GM23338 (cell line): ENCODE measurements around the gene STPG4. TPM values are rescaled to one million over a fixed set of nuclear protein-coding genes. Genes with fewer than 3 reads are reported as not detected.

Experiments
- ATAC-seq: fragments of 200-7000 bp; cut with Tn5 transposase; 3 replicates; pipeline ENCODE4 v1.9.1; 2020
- DNase-seq: peaks from one replicate; pipeline ENCODE4 v3.0.0-alpha.2; 2015; ENCODE audit warnings: low spot score
- H2AFZ ChIP-seq: fragments of 200-600 bp; sonication (generic); 2 replicates; pipeline ENCODE4 v1.8.0; 2016; ENCODE audit warnings: antibody characterized with exemption, mild to moderate bottlenecking, moderate library complexity
- H3F3A ChIP-seq: fragments of 200-600 bp; sonication (generic); replicated peaks from 2 replicates; pipeline ENCODE4 v1.8.0; 2017; ENCODE audit warnings: antibody characterized with exemption, mixed run types, low read depth
- H3K27ac ChIP-seq: fragments of 200-600 bp; sonication (generic); 2 replicates; pipeline ENCODE4 v1.6.1; 2016; ENCODE audit warnings: low read depth
- H3K27me3 ChIP-seq: fragments of 200-600 bp; sonication (generic); 2 replicates; pipeline ENCODE4 v1.8.0; 2016; ENCODE audit warnings: mild to moderate bottlenecking, mixed run types, moderate library complexity; ENCODE audit not compliant: insufficient read depth
- H3K36me3 ChIP-seq: fragments of 200-600 bp; sonication (generic); 2 replicates; pipeline ENCODE4 v1.8.0; 2016; ENCODE audit warnings: mild to moderate bottlenecking; ENCODE audit not compliant: insufficient read depth
- H3K4me1 ChIP-seq: fragments of 200-600 bp; sonication (generic); 2 replicates; pipeline ENCODE4 v1.8.0; 2016; ENCODE audit warnings: mild to moderate bottlenecking, moderate library complexity; ENCODE audit not compliant: insufficient read depth
- H3K4me2 ChIP-seq: fragments of 200-600 bp; sonication (generic); 2 replicates; pipeline ENCODE4 v1.7.1; 2017; ENCODE audit warnings: mixed run types
- H3K4me3 ChIP-seq: fragments of 200-600 bp; sonication (generic); 2 replicates; pipeline ENCODE4 v1.6.1; 2016; ENCODE audit warnings: mixed run types
- H3K79me2 ChIP-seq: fragments of 200-600 bp; sonication (generic); replicated peaks from 2 replicates; pipeline ENCODE4 v1.8.0; 2017; ENCODE audit warnings: mild to moderate bottlenecking; ENCODE audit not compliant: insufficient read depth
- H3K9me2 ChIP-seq: fragments of 200-600 bp; sonication (generic); 2 replicates; pipeline ENCODE4 v1.8.0; 2017; ENCODE audit not compliant: insufficient read depth
- H4K20me1 ChIP-seq: fragments of 200-600 bp; sonication (generic); replicated peaks from 2 replicates; pipeline ENCODE4 v1.8.0; 2017; ENCODE audit warnings: mild to moderate bottlenecking; ENCODE audit not compliant: insufficient read depth
- H3K27ac Mint-ChIP-seq: 2 replicates; pipeline ENCODE4 v1.8.0; 2020; ENCODE audit warnings: inconsistent platforms, mild to moderate bottlenecking, moderate library complexity, mixed read lengths
- H3K27me3 Mint-ChIP-seq: 3 replicates; pipeline ENCODE4 v1.8.0; 2022; ENCODE audit warnings: low read depth, mild to moderate bottlenecking, moderate library complexity, mixed read lengths, inconsistent platforms; ENCODE audit not compliant: insufficient read depth, poor library complexity
- H3K36me3 Mint-ChIP-seq: 3 replicates; pipeline ENCODE4 v1.8.0; 2021; ENCODE audit warnings: low read depth, mild to moderate bottlenecking, inconsistent platforms, moderate library complexity, mixed read lengths
- H3K4me1 Mint-ChIP-seq: 3 replicates; pipeline ENCODE4 v1.8.0; 2020; ENCODE audit warnings: mild to moderate bottlenecking, inconsistent platforms, mixed read lengths
- H3K4me3 Mint-ChIP-seq: 3 replicates; pipeline ENCODE4 v1.8.0; 2021; ENCODE audit warnings: moderate library complexity, mild to moderate bottlenecking, inconsistent platforms, mixed read lengths
- H3K9me3 Mint-ChIP-seq: 3 replicates; pipeline ENCODE4 v1.8.0; 2020; ENCODE audit warnings: moderate library complexity, mild to moderate bottlenecking, inconsistent platforms, mixed read lengths
- CREB1 ChIP-seq: fragments of 250-450 bp; sonication (Bioruptor Pico); IDR thresholded peaks from 2 replicates; pipeline ENCODE4 v1.5.0; 2020; ENCODE audit warnings: low read depth, mild to moderate bottlenecking, moderate library complexity
- CTCF ChIP-seq, 2 experiments: fragments of 200-600 bp in 1 of 2; sonication (generic) in 1 of 2; conservative IDR thresholded peaks; 2 replicates each; pipeline versions ENCODE4 v1.5.1 to v1.6.1; 2016 to 2017; ENCODE audit warnings: antibody characterized with exemption in 2 of 2, low read depth in 2 of 2, mild to moderate bottlenecking in 2 of 2, moderate library complexity in 1 of 2
- ETS1 ChIP-seq: IDR thresholded peaks from 2 replicates; pipeline ENCODE4 v1.6.1; 2016; ENCODE audit warnings: antibody characterized with exemption
- EZH2 ChIP-seq: fragments of 200-600 bp; sonication (generic); IDR thresholded peaks from one replicate; pipeline ENCODE4 v1.8.0; 2017; ENCODE audit warnings: antibody characterized with exemption, mild to moderate bottlenecking, low read depth; ENCODE audit not compliant: unreplicated experiment
- EZH2phosphoT487 ChIP-seq: fragments of 200-600 bp; sonication (generic); IDR thresholded peaks from one replicate; pipeline ENCODE4 v1.8.1; 2018; ENCODE audit warnings: antibody characterized with exemption; ENCODE audit not compliant: unreplicated experiment
- JUNB ChIP-seq: IDR thresholded peaks from one replicate; pipeline ENCODE4 v1.6.1; 2016; ENCODE audit warnings: antibody characterized with exemption; ENCODE audit not compliant: unreplicated experiment
- NANOG ChIP-seq: IDR thresholded peaks from 2 replicates; pipeline ENCODE4 v1.6.1; 2016; ENCODE audit warnings: antibody characterized with exemption, borderline replicate concordance
- POLR2AphosphoS5 ChIP-seq: IDR thresholded peaks from 2 replicates; pipeline ENCODE4 v1.6.1; 2016; ENCODE audit warnings: antibody characterized with exemption, low read depth
- REST ChIP-seq: IDR thresholded peaks from one replicate; pipeline ENCODE4 v1.6.1; 2018; ENCODE audit warnings: antibody characterized with exemption; ENCODE audit not compliant: unreplicated experiment
- STAT1 ChIP-seq: IDR thresholded peaks from one replicate; pipeline ENCODE4 v1.6.1; 2016; ENCODE audit warnings: antibody characterized with exemption; ENCODE audit not compliant: unreplicated experiment
- ZNF114 ChIP-seq: fragments of 250-450 bp; sonication (Bioruptor Pico); IDR thresholded peaks from 2 replicates; pipeline ENCODE4 v1.5.0; 2020; ENCODE audit warnings: mild to moderate bottlenecking, moderate library complexity
- ZNF331 ChIP-seq: fragments of 250-450 bp; sonication (Bioruptor Pico); IDR thresholded peaks from 2 replicates; pipeline ENCODE4 v1.5.0; 2020; ENCODE audit warnings: low read depth, mild to moderate bottlenecking, moderate library complexity
- ZNF462 ChIP-seq: fragments of 250-450 bp; sonication (Bioruptor Pico); IDR thresholded peaks from 2 replicates; pipeline ENCODE4 v1.5.0; 2020; ENCODE audit warnings: mild to moderate bottlenecking, moderate library complexity
- polyA plus RNA-seq: library from polyadenylated mRNA; unstranded; fragments of >200 nt; fragmentation: Nextera tagmentation; extraction: Ambion mirVana; gene quantifications from 2 replicates; pipeline ENCODE4 v1.2.1, GENCODE V29; 2016
- total RNA-seq: library from RNA; depleted of rRNA; stranded (reverse); fragments of >200 nt; shearing (Covaris generic); gene quantifications from 2 replicates; pipeline ENCODE4 v1.2.3, GENCODE V29; 2014

STPG4 gene
- total and polyA plus RNA-seq, 2 experiments from 2014 or later: 0.28 TPM; not detected in 1

- H3K4me2 ChIP-seq: no peak overlapping the region
- no peak overlapping the region for H3K4me3 Mint-ChIP-seq
- H3K27me3 Mint-ChIP-seq: peaks cover 2% of the 10 kb centered on the region
- H2AFZ ChIP-seq: no peak overlapping the region
- no peaks in the 10 kb centered on the region for H3K4me1 ChIP-seq
- ATAC-seq (no peak), DNase-seq (no peak)
- H3K36me3 Mint-ChIP-seq: no peaks in the 10 kb centered on the region
- H3K9me3 Mint-ChIP-seq: no peaks in the 10 kb centered on the region
- no peaks in the 10 kb centered on the region for H3K79me2 ChIP-seq
- H3K36me3 ChIP-seq: no peaks in the 10 kb centered on the region
- H3F3A ChIP-seq: no peaks in the 10 kb centered on the region
- no peaks in the 10 kb centered on the region for H3K27me3 ChIP-seq
- H3K27ac ChIP-seq: no peak overlapping the region
- H4K20me1 ChIP-seq: no peaks in the 10 kb centered on the region
- no peak overlapping the region for H3K27ac Mint-ChIP-seq
- no peaks in the 10 kb centered on the region for H3K9me2 ChIP-seq
- H3K4me3 ChIP-seq: no peak overlapping the region
- TF ChIP-seq ZNF114 (CRISPR knock-in tag): no peak
- TF ChIP-seq NANOG: no peak
- no peak for TF ChIP-seq ZNF462 (CRISPR knock-in tag)
- TF ChIP-seq JUNB: no peak
- TF ChIP-seq STAT1: no peak
- no peak for TF ChIP-seq ZNF331 (CRISPR knock-in tag)
- no peak for TF ChIP-seq EZH2
- TF ChIP-seq POLR2AphosphoS5: no peak
- TF ChIP-seq REST: no peak
- no peak for TF ChIP-seq CREB1 (CRISPR knock-in tag)
- TF ChIP-seq CTCF (conservative IDR thresholded peaks at IDR 0.05; ENCODE audit: low read depth in 2 of 2): no peak
- no peak for TF ChIP-seq ETS1
- no peak for TF ChIP-seq EZH2phosphoT487
- peaks cover 5% of the 10 kb centered on the region for H3K4me1 Mint-ChIP-seq
Measured at GRCh38 chr2:47118581-47118980, 36.5 kb downstream of the STPG4 start.
